K562 (cell line): Measurements from ENCODE around the gene CHAC1. TPM values are rescaled to one million over a fixed set of nuclear protein-coding genes. Genes with fewer than 3 reads are reported as not detected.

Experiments used
- ATAC-seq: fragments of 200-7000 bp; cut with Tn5 transposase; 3 replicates; pipeline ENCODE4 v1.9.1; 2020; ENCODE audit warnings: moderate library complexity
- BruUV-seq: library from RNA; stranded (reverse); fragments of 400-500 nt; replicated peaks from 2 replicates; lab custom pipeline; 2021; lab: Mats Ljungman, UMichigan
- CTCF ChIA-PET: fragments of 300-600 bp; formaldehyde crosslinking; extraction: SDS; loops from one replicate; lab custom pipeline; 2021; ENCODE audit warnings: low intra/inter-chr PET ratio; lab: Yijun Ruan, JAX
- POLR2A ChIA-PET: fragments of 300-600, 350-650 bp; sonication (Branson Sonifier 250); formaldehyde crosslinking; extraction: SDS; loops from one replicate; lab custom pipeline; 2021; ENCODE audit warnings: antibody characterized with exemption, inconsistent platforms; lab: Yijun Ruan, JAX
- DNase-seq, 4 experiments: peaks; one replicate each; pipeline versions ENCODE4 v3.0.0 to v3.0.0-alpha.2; 2011 to 2018; ENCODE audit warnings: low spot score in 3 of 4, mixed read lengths in 3 of 4; ENCODE audit errors: extremely low read depth in 1 of 4
- FAIRE-seq: peaks from 2 replicates; lab custom pipeline; 2011; peaks lifted over from hg19 to GRCh38; lab: Jason Lieb, UNC
- H2AFZ ChIP-seq: 2 replicates; pipeline ENCODE4 v1.6.0; 2011; ENCODE audit warnings: low read depth, low read length, control low read depth, inconsistent platforms
- H3K27ac ChIP-seq: fragments of 200-600 bp; 3 replicates; pipeline ENCODE4 v1.8.0; 2011; ENCODE audit warnings: low read depth, mild to moderate bottlenecking, control low read depth, inconsistent platforms, low read length, moderate library complexity, mixed read lengths; ENCODE audit errors: extremely low read depth
- H3K27me3 ChIP-seq, 2 experiments: fragments of 300-600 bp in 1 of 2; 2 replicates in 1 of 2; 3 replicates in 1 of 2; pipeline versions ENCODE4 v1.6.0 to v1.8.0; 2011; ENCODE audit warnings: inconsistent platforms in 2 of 2, low read length in 2 of 2, mild to moderate bottlenecking in 1 of 2, mixed read lengths in 1 of 2, moderate library complexity in 1 of 2; ENCODE audit not compliant: control insufficient read depth in 2 of 2, insufficient read depth in 2 of 2
- H3K36me3 ChIP-seq: fragments of 300-600 bp; 3 replicates; pipeline ENCODE4 v1.8.0; 2011; ENCODE audit warnings: mild to moderate bottlenecking, low read length, inconsistent platforms; ENCODE audit not compliant: control insufficient read depth, insufficient read depth
- H3K4me1 ChIP-seq, 2 experiments: fragments of 200-600 bp in 1 of 2; replicated peaks in 1 of 2; 2 replicates in 1 of 2; 3 replicates in 1 of 2; pipeline versions ENCODE4 v1.5.1 to v1.8.0; 2011; ENCODE audit warnings: inconsistent platforms in 2 of 2, low read length in 2 of 2, mild to moderate bottlenecking in 1 of 2, mixed read lengths in 1 of 2, moderate library complexity in 1 of 2; ENCODE audit not compliant: control insufficient read depth in 2 of 2, insufficient read depth in 2 of 2
- H3K4me2 ChIP-seq: 2 replicates; pipeline ENCODE4 v1.6.1; 2011; ENCODE audit warnings: low read length, control low read depth, inconsistent platforms, mixed read lengths; ENCODE audit not compliant: insufficient read depth
- H3K4me3 ChIP-seq: fragments of 200-600 bp; sonication (generic), shearing (Covaris generic); 2 replicates; pipeline ENCODE4 v1.5.1; 2016; ENCODE audit warnings: control low read depth, inconsistent platforms
- H3K79me2 ChIP-seq: fragments of 200-600 bp; 3 replicates; pipeline ENCODE4 v1.8.0; 2011; ENCODE audit warnings: low read length, inconsistent platforms; ENCODE audit not compliant: control insufficient read depth, insufficient read depth
- H3K9ac ChIP-seq, 2 experiments: 2 replicates each; pipeline versions ENCODE4 v1.6.0 to v1.6.1; 2011; ENCODE audit warnings: low read depth in 2 of 2, low read length in 2 of 2, control low read depth in 1 of 2, inconsistent platforms in 1 of 2, mild to moderate bottlenecking in 1 of 2, mixed read lengths in 1 of 2; ENCODE audit not compliant: insufficient read depth in 1 of 2
- H3K9me1 ChIP-seq: one replicate; pipeline ENCODE4 v1.6.0; 2011; ENCODE audit warnings: inconsistent platforms, mild to moderate bottlenecking, low read length, moderate library complexity; ENCODE audit not compliant: control insufficient read depth, insufficient read depth
- H3K9me3 ChIP-seq: replicated peaks from 2 replicates; pipeline ENCODE4 v1.5.1; 2011; ENCODE audit warnings: low read depth, low read length, inconsistent platforms; ENCODE audit not compliant: control insufficient read depth, insufficient read depth
- H4K20me1 ChIP-seq: replicated peaks from 2 replicates; pipeline ENCODE4 v1.6.1; 2011; ENCODE audit warnings: low read length, inconsistent platforms, mixed read lengths; ENCODE audit not compliant: control insufficient read depth, insufficient read depth
- CBX1 ChIP-seq: sonication (generic); IDR thresholded peaks from 2 replicates; pipeline ENCODE4 v1.6.1; 2016; ENCODE audit warnings: antibody characterized with exemption, low read depth, mild to moderate bottlenecking
- DDX20 ChIP-seq: fragments of 450-650 bp; IDR thresholded peaks from 2 replicates; pipeline ENCODE4 v1.6.1; 2016; ENCODE audit warnings: missing genetic modification characterization, low read depth, mild to moderate bottlenecking, missing compliant biosample characterization, moderate library complexity
- FOS ChIP-seq: IDR thresholded peaks from 3 replicates; pipeline ENCODE4 v1.6.1; 2011; ENCODE audit not compliant: insufficient read length; ENCODE audit errors: extremely low read depth
- TCFL5 ChIP-seq: fragments of 250-450 bp; sonication (Bioruptor Pico); conservative IDR thresholded peaks from 2 replicates; pipeline ENCODE4 v1.6.1; 2021; ENCODE audit warnings: mild to moderate bottlenecking, moderate library complexity, matching md5 sums
- ZNF561 ChIP-seq: fragments of 450-650 bp; formaldehyde crosslinking; conservative IDR thresholded peaks from 2 replicates; pipeline ENCODE4 v1.4.0; 2020; ENCODE audit warnings: mild to moderate bottlenecking, moderate library complexity
- ZNF586 ChIP-seq: fragments of 450-650 bp; formaldehyde crosslinking; conservative IDR thresholded peaks from 2 replicates; pipeline ENCODE4 v1.4.0; 2020; ENCODE audit warnings: mild to moderate bottlenecking, moderate library complexity
- WGBS: fragments of 100-300 bp; shearing (Covaris generic); methylation state at CpG from one replicate; pipeline ENCODE4 v1.1.6; 2016; ENCODE audit warnings: low coverage, mixed read lengths; ENCODE audit not compliant: insufficient coverage; ENCODE audit errors: missing lambda C conversion rate; 5-methylcytosine and 5-hydroxymethylcytosine counted together
- in situ Hi-C: fragments of 300-500 bp; cut with MboI; formaldehyde crosslinking; loops from 4 replicates; pipeline ENCODE4 v1.15.0; 2018; ENCODE audit warnings: inconsistent platforms, mixed read lengths
- intact Hi-C: fragments of 100-400 bp; cut with micrococcal nuclease; formaldehyde crosslinking; loops from 2 replicates; pipeline ENCODE4 v1.14.2; 2022
- polyA plus RNA-seq, 8 experiments: library from polyadenylated mRNA; depleted of rRNA in 4 of 8; stranded (reverse) in 5 of 8; unstranded in 3 of 8; fragments of >200 nt; fragmentation: Nextera tagmentation in 2 of 8; fragmentation: Illumina TruSeq in 1 of 8; extraction: Ambion mirVana in 2 of 8; extraction: Trizol in 1 of 8; gene quantifications; 2 replicates each; pipeline versions ENCODE4 v1.2.1 to v1.2.3, GENCODE V29; 2011 to 2014; ENCODE audit warnings: inconsistent platforms in 1 of 8, missing spikeins in 1 of 8
- total RNA-seq, 7 experiments: library from RNA; depleted of rRNA in 6 of 7; stranded (reverse); fragments of >200 nt in 6 of 7; fragmentation: Illumina TruSeq in 2 of 7; extraction: Trizol in 2 of 7; gene quantifications; 2 replicates each; pipeline versions ENCODE4 v1.2.1 to v1.2.3, GENCODE V29; 2011 to 2021; ENCODE audit warnings: low replicate concordance in 1 of 7

The CHAC1 gene
- total and polyA plus RNA-seq, 9 of the 15 experiments (the other 6 are each of a cell fraction or from before 2014, with no cell fraction given): 0.47 to 39.0 (median 7.5) TPM

GRCh38 chr15:40912478-40912877, 40.8 kb upstream of the CHAC1 start:
- no peak for DNase-seq
- no peak for ATAC-seq
- TF ChIP-seq ZNF561 (CRISPR knock-in tag) (no peak), DDX20 (tag) (no peak), TCFL5 (no peak), FOS (no peak), ZNF586 (CRISPR knock-in tag) (no peak), CBX1 (no peak)
- H4K20me1 ChIP-seq: no peaks in the 10 kb centered on the region
- in situ Hi-C loops (no loop called here), intact Hi-C loops (no loop called here)
- FAIRE-seq: no peak
- H3K9ac ChIP-seq: peak overlapping the region in 1 of 2 experiments; percentile 65; a peak in 2 of 4 replicates
- no TSS peak for BruUV-seq
- H3K79me2 ChIP-seq: no peaks in the 10 kb centered on the region
- no peak overlapping the region for H3K4me2 ChIP-seq
- H3K27ac ChIP-seq: no peak overlapping the region
- H3K9me1 ChIP-seq: no peaks in the 10 kb centered on the region
- H3K9me3 ChIP-seq: no peaks in the 10 kb centered on the region
- WGBS: 61% methylated on average over 5 of the region's 6 CpGs
- no peaks in the 10 kb centered on the region for H3K36me3 ChIP-seq
- no peaks in the 10 kb centered on the region for H3K27me3 ChIP-seq
- no peak overlapping the region for H2AFZ ChIP-seq
- H3K4me1 ChIP-seq: peaks cover 2 to 21% of the 10 kb centered on the region in 2 experiments; a peak in 3 of 5 replicates
- ChIA-PET CTCF (interaction anchor here (0.5 kb wide), 1 partner anchor 110 kb away, joined by 4 read pairs; no protein-coding TSS in a partner anchor), POLR2A (interaction anchor here (0.6 to 1.8 kb wide), 2 partner anchors 16 to 583 kb away, joined by 3 to 6 read pairs; partner anchors contain the start of gene DLL4)
- H3K4me3 ChIP-seq: no peak overlapping the region
